Stimulated activated memory B cell treated with anti-CD40 and anti-IgM and Interleukin-4, amounts not matched to agents 10 μg/mL and 1 μg/mL and 100 μg/mL, for 72 hours (primary cell): ENCODE data around the gene FBLN1.

ENCODE experiments used
- ATAC-seq: fragments of 150-1000 bp; cut with Tn5 transposase; 2 replicates; pipeline ENCODE4 v1.10.0; 2021
- H3K27ac Mint-ChIP-seq: one replicate; pipeline ENCODE4 v1.8.0; 2022; ENCODE audit warnings: mild to moderate bottlenecking, mixed read lengths
- H3K27me3 Mint-ChIP-seq: one replicate; pipeline ENCODE4 v1.8.0; 2022; ENCODE audit warnings: mixed read lengths
- H3K36me3 Mint-ChIP-seq: one replicate; pipeline ENCODE4 v1.8.0; 2022; ENCODE audit warnings: mixed read lengths
- H3K4me1 Mint-ChIP-seq: one replicate; pipeline ENCODE4 v1.8.0; 2022; ENCODE audit warnings: mixed read lengths
- H3K4me3 Mint-ChIP-seq: one replicate; pipeline ENCODE4 v1.8.0; 2022; ENCODE audit warnings: mild to moderate bottlenecking, moderate library complexity, mixed read lengths
- H3K9me3 Mint-ChIP-seq: one replicate; pipeline ENCODE4 v1.8.0; 2022; ENCODE audit warnings: mixed read lengths

Gene FBLN1

GRCh38 chr22:45636683-45637082 is 134.0 kb downstream of the FBLN1 start:
- Mint-ChIP-seq H3K4me3 (no peak overlapping the region), H3K27ac (no peak overlapping the region), H3K9me3 (no peaks in the 10 kb centered on the region), H3K4me1 (peaks cover 6% of the 10 kb centered on the region), H3K27me3 (peaks cover 83% of the 10 kb centered on the region), H3K36me3 (no peaks in the 10 kb centered on the region)
- no peak for ATAC-seq

GRCh38 chr22:45638197-45638596 is 135.5 kb downstream of the FBLN1 start:
- H3K27ac Mint-ChIP-seq, result no peak overlapping the region
- H3K36me3 Mint-ChIP-seq, result no peaks in the 10 kb centered on the region
- no peaks in the 10 kb centered on the region for H3K9me3 Mint-ChIP-seq
- peaks cover 75% of the 10 kb centered on the region for H3K27me3 Mint-ChIP-seq
- H3K4me1 Mint-ChIP-seq, result peaks cover 6% of the 10 kb centered on the region
- ATAC-seq, result no peak
- no peak overlapping the region for H3K4me3 Mint-ChIP-seq

GRCh38 chr22:45638834-45639746 is 136.4 kb downstream of the FBLN1 start:
- no peak for ATAC-seq
- Mint-ChIP-seq H3K27ac (no peak overlapping the region), H3K4me1 (peaks cover 6% of the 10 kb centered on the region), H3K36me3 (no peaks in the 10 kb centered on the region), H3K27me3 (peaks cover 72% of the 10 kb centered on the region), H3K4me3 (no peak overlapping the region), H3K9me3 (no peaks in the 10 kb centered on the region)

GRCh38 chr22:45639747-45640102 is 137.0 kb downstream of the FBLN1 start:
- H3K4me1 Mint-ChIP-seq, result peaks cover 6% of the 10 kb centered on the region
- no peaks in the 10 kb centered on the region for H3K9me3 Mint-ChIP-seq
- H3K27me3 Mint-ChIP-seq, result peaks cover 74% of the 10 kb centered on the region
- no peaks in the 10 kb centered on the region for H3K36me3 Mint-ChIP-seq
- no peak overlapping the region for H3K4me3 Mint-ChIP-seq
- no peak for ATAC-seq
- H3K27ac Mint-ChIP-seq, result no peak overlapping the region

- H3K27me3 Mint-ChIP-seq, result peaks cover 72% of the 10 kb centered on the region
- H3K27ac Mint-ChIP-seq, result no peak overlapping the region
- no peak overlapping the region for H3K4me3 Mint-ChIP-seq
- H3K9me3 Mint-ChIP-seq, result no peaks in the 10 kb centered on the region
- peaks cover 6% of the 10 kb centered on the region for H3K4me1 Mint-ChIP-seq
- H3K36me3 Mint-ChIP-seq, result no peaks in the 10 kb centered on the region
- ATAC-seq, result no peak
These were observed 137.7 kb downstream of the FBLN1 start for GRCh38 chr22:45640291-45640940.

DNA sequence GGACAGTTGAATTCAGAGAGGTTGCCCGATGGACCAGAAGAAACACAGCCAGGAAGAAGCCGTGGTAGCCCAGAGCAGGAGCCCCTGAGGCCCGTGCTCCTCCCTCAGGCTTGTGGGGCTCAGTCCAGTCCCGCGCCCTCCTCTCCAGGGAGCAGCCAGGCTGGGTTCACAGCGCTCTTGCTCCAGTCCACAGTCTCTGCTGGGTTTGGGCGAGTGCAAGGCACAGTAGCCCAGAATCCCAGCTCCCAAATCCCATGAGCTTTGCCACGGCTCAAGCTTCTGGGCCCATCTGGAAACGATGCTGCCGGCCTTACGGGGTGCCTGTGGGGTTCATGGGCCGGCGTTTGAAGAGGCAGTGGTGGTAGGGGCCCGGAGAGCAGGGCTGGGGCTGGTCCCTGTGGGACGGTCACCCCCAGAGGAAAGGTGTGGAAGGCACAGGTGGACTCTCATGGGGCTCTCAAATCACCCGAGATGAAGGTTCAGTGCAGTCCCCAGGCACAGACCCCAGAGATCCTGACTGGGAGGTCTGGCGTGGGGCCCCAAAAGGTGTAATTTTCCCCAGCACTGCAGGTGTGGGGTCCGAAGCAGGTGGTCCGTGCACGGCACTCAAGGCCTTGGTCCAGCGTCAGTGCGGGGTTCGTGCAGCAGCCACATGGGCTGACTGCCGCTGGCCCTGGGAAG is 138.4 kb downstream of the FBLN1 start:
- Mint-ChIP-seq H3K4me3 (no peak overlapping the region), H3K27ac (no peak overlapping the region), H3K36me3 (no peaks in the 10 kb centered on the region), H3K9me3 (no peaks in the 10 kb centered on the region), H3K4me1 (peaks cover 12% of the 10 kb centered on the region), H3K27me3 (peaks cover 77% of the 10 kb centered on the region)
- ATAC-seq, result no peak

DNA sequence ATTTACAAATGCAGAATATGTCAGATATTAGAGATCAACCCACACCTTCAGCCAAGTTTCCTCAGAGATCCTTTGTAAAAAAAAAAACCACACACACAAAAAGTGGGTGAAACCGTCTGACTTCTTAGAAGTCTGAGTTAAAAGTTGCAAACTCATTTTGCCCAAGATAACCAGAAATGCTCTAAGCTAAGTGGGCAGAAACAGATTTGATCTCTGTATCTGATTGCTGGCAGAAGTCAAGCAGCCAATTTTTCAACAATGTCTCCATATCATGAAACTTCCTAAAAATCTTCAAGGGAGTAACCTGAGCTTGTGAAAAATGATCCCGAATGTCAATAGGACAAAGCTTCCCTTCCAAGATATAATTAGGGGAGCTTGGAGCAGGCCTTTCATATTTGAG is 140.3 kb downstream of the FBLN1 start:
- Mint-ChIP-seq H3K4me1 (peaks cover 16% of the 10 kb centered on the region), H3K27me3 (peaks cover 83% of the 10 kb centered on the region), H3K36me3 (no peaks in the 10 kb centered on the region), H3K4me3 (no peak overlapping the region), H3K9me3 (no peaks in the 10 kb centered on the region), H3K27ac (no peak overlapping the region)
- ATAC-seq, result no peak

DNA sequence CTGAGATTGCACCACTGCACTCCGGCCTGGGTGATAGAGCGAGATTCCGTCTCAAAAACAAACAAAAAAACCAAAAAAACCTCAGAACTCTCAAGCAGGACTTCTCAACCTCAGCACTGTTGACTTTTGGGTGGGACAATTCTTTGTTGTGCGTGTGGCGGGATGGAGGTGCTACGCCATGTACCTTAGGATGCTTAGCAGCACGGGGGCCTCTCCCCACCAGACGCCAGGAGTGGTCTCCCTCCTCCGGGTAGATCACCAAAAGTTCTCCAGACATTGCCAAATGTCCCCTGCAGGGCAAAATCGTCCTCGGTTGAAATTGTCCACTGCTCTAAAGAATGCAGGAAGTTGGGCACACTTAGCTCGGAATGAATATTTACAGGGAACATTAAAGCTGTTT is 142.0 kb downstream of the FBLN1 start:
- H3K4me1 Mint-ChIP-seq, result peaks cover 19% of the 10 kb centered on the region
- ATAC-seq, result no peak
- no peak overlapping the region for H3K4me3 Mint-ChIP-seq
- H3K27me3 Mint-ChIP-seq, result peaks cover 83% of the 10 kb centered on the region
- H3K36me3 Mint-ChIP-seq, result no peaks in the 10 kb centered on the region
- H3K27ac Mint-ChIP-seq, result no peak overlapping the region
- H3K9me3 Mint-ChIP-seq, result no peaks in the 10 kb centered on the region

DNA sequence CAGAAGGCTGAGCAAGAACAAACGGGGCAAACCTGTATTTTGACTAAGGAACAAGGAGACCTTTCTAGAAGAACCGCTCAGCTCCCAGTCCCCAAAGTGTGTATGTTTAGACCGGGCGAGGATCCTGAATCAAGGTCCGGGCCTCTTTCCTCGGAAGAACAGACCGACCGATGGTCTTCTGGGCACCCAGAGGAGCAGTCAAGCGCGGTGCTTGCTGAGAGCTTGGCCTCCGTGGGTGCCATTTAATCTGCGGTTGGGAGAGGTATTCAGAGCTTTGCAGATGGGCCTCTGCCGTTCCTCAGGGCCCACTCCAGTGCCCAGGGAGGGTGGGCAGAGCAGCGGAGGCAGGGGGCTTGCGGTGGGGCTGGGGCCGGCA is 142.5 kb downstream of the FBLN1 start:
- ATAC-seq, result no peak
- Mint-ChIP-seq H3K27ac (no peak overlapping the region), H3K27me3 (peaks cover 83% of the 10 kb centered on the region), H3K4me1 (peaks cover 19% of the 10 kb centered on the region), H3K36me3 (no peaks in the 10 kb centered on the region), H3K4me3 (no peak overlapping the region), H3K9me3 (no peaks in the 10 kb centered on the region)

DNA sequence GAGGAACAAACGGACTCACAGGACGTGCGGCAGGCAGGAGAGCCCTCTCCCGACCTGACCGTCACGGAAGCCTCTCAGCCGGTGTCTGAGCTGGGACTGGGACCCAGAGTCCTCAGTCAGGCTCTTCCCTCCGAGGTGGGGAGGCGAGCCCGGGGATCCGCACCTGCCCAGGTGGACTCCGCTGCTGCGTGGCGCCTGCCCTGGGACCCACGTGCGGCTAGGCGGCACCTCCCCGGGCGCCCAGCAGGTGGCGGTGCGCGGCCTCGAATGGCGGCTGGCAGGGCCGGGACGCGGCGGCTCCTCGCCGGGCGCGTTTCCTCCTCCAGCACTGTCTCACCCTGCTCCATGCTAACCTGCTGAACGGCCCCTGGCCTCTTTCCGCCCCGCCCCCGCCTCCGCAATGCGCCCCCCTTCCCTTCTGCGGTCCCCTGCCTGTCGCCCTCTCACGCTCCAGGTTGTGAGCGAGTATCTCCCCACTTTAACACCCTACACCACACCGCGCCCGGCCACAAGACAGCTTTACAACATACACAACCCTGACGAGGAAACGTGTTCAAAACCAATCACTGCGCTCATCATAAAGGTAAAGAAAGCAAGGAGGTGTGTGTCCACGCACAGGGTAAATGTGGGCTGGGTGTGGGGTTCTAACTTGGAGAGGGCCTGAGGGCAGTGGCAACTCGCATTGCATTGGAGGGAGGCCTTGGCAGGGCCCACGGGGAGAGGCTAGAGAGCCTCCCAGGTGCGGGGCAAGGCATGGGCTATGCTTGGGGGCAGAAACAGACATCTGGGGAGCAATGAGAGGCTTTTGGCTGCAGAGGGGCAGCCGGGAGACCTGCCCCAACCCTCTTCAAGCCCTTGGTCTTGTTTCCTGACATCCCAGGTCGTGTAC is 143.1 kb downstream of the FBLN1 start:
- Mint-ChIP-seq H3K4me3 (peak overlapping the region; percentile 4), H3K4me1 (peaks cover 19% of the 10 kb centered on the region), H3K27ac (no peak overlapping the region), H3K27me3 (peaks cover 81% of the 10 kb centered on the region), H3K36me3 (no peaks in the 10 kb centered on the region), H3K9me3 (no peaks in the 10 kb centered on the region)
- ATAC-seq, result peak; percentile 90

DNA sequence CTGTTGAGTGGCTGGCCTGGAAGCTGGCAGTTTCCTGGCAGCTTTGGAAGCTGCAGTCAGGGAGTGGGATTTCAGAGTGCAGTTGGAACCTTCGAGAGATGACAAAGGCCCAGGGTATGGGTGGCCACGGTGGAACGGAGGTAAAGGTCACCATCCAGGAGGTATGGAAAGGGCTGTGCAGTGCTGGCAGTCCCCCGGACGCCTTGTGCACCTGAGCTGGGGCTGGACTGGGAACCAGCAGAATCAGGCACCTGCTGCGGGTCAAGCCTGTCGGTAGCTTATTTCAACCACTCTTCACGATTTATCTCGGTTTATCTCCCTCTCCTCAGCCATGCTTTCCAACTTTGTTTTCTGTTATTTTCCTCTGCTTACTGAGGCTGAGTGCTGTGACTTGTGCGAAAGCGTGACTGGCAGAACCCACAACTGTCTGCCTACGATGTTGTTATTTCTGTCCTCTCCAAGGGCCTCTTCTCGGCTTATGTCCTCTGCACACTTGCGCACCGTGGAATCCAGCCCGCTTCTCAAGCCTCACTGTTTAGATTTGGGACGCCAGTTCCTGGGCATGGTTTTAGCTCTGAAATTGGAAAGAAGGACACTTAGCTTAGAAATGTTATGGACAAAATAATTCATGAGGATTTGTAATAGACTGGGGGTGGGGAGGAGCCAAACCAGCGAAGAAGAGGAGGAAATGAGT is 145.0 kb downstream of the FBLN1 start:
- ATAC-seq, result no peak
- no peaks in the 10 kb centered on the region for H3K36me3 Mint-ChIP-seq
- H3K9me3 Mint-ChIP-seq, result no peaks in the 10 kb centered on the region
- peaks cover 19% of the 10 kb centered on the region for H3K4me1 Mint-ChIP-seq
- no peak overlapping the region for H3K27ac Mint-ChIP-seq
- H3K4me3 Mint-ChIP-seq, result no peak overlapping the region
- peaks cover 75% of the 10 kb centered on the region for H3K27me3 Mint-ChIP-seq

DNA sequence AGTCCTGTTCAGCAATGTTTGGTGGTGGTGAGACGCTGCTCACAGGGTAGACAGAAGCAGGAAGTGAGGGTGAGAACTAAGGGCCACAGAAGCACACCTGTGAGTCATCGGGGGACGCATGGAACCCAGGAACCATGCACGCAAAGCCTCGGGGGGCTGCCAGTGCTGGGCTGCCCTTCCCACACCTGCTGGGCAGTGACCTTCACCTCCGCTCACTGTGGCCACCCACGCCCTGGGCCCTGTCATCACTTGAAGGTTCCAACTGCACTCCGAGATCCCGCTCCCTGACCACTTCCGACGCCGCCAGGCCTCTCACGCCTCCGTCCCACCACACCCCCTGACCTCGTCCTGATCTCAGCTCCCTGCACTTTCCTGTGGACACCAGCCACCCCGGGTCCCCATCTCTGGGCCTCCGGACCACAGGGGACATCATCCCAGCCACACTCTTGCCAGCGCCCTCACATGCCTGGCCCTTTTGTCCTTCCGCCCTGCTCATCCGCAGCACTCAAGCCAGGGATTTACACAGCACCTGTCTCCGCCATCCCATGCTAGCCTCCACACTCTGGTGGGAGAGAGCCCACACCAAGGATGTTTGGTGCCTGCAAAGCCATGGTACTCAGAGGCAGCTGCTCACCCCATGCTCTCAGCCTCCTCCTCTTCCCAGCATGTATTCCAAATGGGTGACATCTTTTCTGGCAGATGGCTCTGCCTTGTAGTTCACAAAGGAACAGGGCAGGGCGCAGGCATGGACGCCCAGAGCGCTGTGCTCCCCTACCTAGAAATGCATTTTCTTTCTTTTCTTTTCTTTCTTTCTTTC is 145.8 kb downstream of the FBLN1 start:
- H3K27me3 Mint-ChIP-seq, result peaks cover 82% of the 10 kb centered on the region
- H3K4me1 Mint-ChIP-seq, result peaks cover 19% of the 10 kb centered on the region
- no peaks in the 10 kb centered on the region for H3K36me3 Mint-ChIP-seq
- H3K4me3 Mint-ChIP-seq, result no peak overlapping the region
- ATAC-seq, result peak; percentile 41
- H3K27ac Mint-ChIP-seq, result peak overlapping the region; percentile 18
- no peaks in the 10 kb centered on the region for H3K9me3 Mint-ChIP-seq

- Mint-ChIP-seq H3K9me3 (no peaks in the 10 kb centered on the region), H3K36me3 (no peaks in the 10 kb centered on the region), H3K4me3 (no peak overlapping the region), H3K4me1 (peaks cover 19% of the 10 kb centered on the region), H3K27ac (no peak overlapping the region), H3K27me3 (peaks cover 84% of the 10 kb centered on the region)
- no peak for ATAC-seq
These were observed 147.1 kb downstream of the FBLN1 start for GRCh38 chr22:45649809-45650208.

DNA sequence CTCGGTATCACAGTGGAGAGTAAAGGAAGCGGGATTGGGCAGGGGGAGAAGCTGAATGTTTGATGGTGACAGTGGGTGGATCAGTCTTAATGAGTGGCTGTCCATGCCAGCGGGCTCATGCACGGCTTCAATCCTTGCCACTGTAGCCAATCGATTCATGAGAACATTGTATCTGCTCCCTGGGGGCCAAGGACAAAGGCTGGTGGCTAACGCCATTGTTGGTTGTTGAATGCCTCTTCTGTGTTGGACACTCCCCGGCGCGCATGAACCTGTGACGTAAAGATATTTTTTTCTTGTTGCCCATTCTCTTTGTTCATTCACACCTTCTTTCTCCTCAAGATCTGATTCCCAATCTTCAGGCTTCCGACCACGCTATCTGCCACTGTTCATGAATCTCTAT is 148.0 kb downstream of the FBLN1 start:
- H3K9me3 Mint-ChIP-seq, result no peaks in the 10 kb centered on the region
- H3K36me3 Mint-ChIP-seq, result no peaks in the 10 kb centered on the region
- no peak overlapping the region for H3K4me3 Mint-ChIP-seq
- no peak overlapping the region for H3K27ac Mint-ChIP-seq
- no peak for ATAC-seq
- peaks cover 17% of the 10 kb centered on the region for H3K4me1 Mint-ChIP-seq
- peaks cover 76% of the 10 kb centered on the region for H3K27me3 Mint-ChIP-seq
